ENCODE measurements around the gene RERG. TPM values are rescaled to one million over a fixed set of nuclear protein-coding genes. Genes with fewer than 3 reads are reported as not detected.

RERG gene
- total and polyA plus RNA-seq, 2 donors (not counting 3 experiments of a cell fraction or from before 2014, with no cell fraction given), result not detected

DNA sequence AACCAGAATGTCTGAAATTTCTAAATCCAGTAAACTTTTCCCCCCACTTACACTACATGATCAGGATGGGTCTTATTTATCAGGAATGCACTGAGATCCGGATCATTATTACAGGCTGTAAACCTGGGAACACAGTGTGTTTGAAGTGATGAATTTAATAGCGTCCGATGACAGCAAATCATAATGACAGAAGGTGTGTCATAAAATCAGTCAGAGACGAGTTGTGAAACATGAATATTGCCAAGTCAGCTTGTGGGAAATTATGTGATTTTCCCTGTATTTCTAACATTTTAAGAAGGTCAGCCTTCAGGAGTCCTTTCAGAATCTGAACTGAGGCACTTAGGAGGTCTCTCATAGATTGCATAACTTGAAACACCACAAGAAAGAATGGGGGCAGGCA lies 36.7 kb downstream of the RERG start:
- no peak for FAIRE-seq
- Histone ChIP-seq H3K36me3 (ENCODE audit: control insufficient read depth in 2 of 2, extremely low read depth in 1 of 2, insufficient read depth in 2 of 2, low read length in 2 of 2) (no peaks in the 10 kb centered on the region), H3K4me1 (ENCODE audit: control insufficient read depth, extremely low read depth, insufficient read depth, low read length) (no peaks in the 10 kb centered on the region), H3K27me3 (ENCODE audit: control insufficient read depth in 2 of 2, insufficient read depth in 2 of 2, low read length in 2 of 2) (peaks cover 0 to 2% of the 10 kb centered on the region in 2 experiments), H3K79me2 (ENCODE audit: control insufficient read depth, insufficient read depth, low read length) (no peaks in the 10 kb centered on the region), H3K9ac (replicated peaks; ENCODE audit: extremely low read depth, insufficient read depth, low read length) (no peak overlapping the region), H3K4me2 (ENCODE audit: insufficient read depth, low read length) (no peak overlapping the region), H3K27ac (ENCODE audit: insufficient read depth, low read depth, low read length) (no peak overlapping the region), H3K9me3 (replicated peaks; ENCODE audit: control insufficient read depth, insufficient read depth, low read length) (no peaks in the 10 kb centered on the region), H3K9me1 (replicated peaks; ENCODE audit: control insufficient read depth, extremely low read depth, insufficient read depth, low read length) (no peaks in the 10 kb centered on the region), H2AFZ (ENCODE audit: low read depth, low read length) (no peak overlapping the region), H3K4me3 (replicated peaks in 1 of 3; ENCODE audit: insufficient read depth in 1 of 3, low read depth in 1 of 3, low read length in 3 of 3) (no peak overlapping the region), H4K20me1 (replicated peaks; ENCODE audit: control insufficient read depth, extremely low read depth, insufficient read depth, low read length) (no peaks in the 10 kb centered on the region)
- BruUV-seq (replicated peaks), result no TSS peak
- POLR2A ChIA-PET, result no interaction called here
- no peak for DNase-seq (ENCODE audit: low read depth, low spot score)
- dilution Hi-C loops (cut with MboI; ENCODE audit: extremely low pct_ligation_motif_present, low sequenced_read_pairs), result no loop called here
- intact Hi-C loops (cut with micrococcal nuclease), result no loop called here
- CTCF ChIA-PET, result no interaction called here
- TF ChIP-seq GATA2 (IDR thresholded peaks at IDR 0.05; ENCODE audit: insufficient read depth, insufficient read length, low read depth, low read length) (no peak), FOS (IDR thresholded peaks at IDR 0.05; ENCODE audit: borderline replicate concordance, insufficient read depth, low read length) (no peak), POLR2A (IDR thresholded peaks at IDR 0.05; ENCODE audit: low read depth, low read length) (no peak), JUN (IDR thresholded peaks at IDR 0.05; ENCODE audit: borderline replicate concordance, insufficient read depth, insufficient read length, low read depth) (no peak), POLR2AphosphoS5 (IDR thresholded peaks at IDR 0.05; ENCODE audit: insufficient read depth, low read depth, low read length) (no peak), MYC (IDR thresholded peaks at IDR 0.05; ENCODE audit: low read depth, low read length) (no peak), EZH2 (IDR thresholded peaks at IDR 0.05; ENCODE audit: borderline replicate concordance, low read depth, low read length, severe bottlenecking) (no peak)
- TF ChIP-seq, protein P1, sequence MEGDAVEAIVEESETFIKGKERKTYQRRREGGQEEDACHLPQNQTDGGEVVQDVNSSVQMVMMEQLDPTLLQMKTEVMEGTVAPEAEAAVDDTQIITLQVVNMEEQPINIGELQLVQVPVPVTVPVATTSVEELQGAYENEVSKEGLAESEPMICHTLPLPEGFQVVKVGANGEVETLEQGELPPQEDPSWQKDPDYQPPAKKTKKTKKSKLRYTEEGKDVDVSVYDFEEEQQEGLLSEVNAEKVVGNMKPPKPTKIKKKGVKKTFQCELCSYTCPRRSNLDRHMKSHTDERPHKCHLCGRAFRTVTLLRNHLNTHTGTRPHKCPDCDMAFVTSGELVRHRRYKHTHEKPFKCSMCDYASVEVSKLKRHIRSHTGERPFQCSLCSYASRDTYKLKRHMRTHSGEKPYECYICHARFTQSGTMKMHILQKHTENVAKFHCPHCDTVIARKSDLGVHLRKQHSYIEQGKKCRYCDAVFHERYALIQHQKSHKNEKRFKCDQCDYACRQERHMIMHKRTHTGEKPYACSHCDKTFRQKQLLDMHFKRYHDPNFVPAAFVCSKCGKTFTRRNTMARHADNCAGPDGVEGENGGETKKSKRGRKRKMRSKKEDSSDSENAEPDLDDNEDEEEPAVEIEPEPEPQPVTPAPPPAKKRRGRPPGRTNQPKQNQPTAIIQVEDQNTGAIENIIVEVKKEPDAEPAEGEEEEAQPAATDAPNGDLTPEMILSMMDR (IDR thresholded peaks at IDR 0.05; ENCODE audit: extremely low read depth in 1 of 2, insufficient read depth in 1 of 2, low read depth in 1 of 2, low read length in 2 of 2), result no peak
- TF ChIP-seq, protein P2, sequence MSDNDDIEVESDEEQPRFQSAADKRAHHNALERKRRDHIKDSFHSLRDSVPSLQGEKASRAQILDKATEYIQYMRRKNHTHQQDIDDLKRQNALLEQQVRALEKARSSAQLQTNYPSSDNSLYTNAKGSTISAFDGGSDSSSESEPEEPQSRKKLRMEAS (IDR thresholded peaks at IDR 0.05; ENCODE audit: insufficient read depth, insufficient read length), result no peak
